ENCODE data around the gene ETFA.

The ETFA gene

DNA sequence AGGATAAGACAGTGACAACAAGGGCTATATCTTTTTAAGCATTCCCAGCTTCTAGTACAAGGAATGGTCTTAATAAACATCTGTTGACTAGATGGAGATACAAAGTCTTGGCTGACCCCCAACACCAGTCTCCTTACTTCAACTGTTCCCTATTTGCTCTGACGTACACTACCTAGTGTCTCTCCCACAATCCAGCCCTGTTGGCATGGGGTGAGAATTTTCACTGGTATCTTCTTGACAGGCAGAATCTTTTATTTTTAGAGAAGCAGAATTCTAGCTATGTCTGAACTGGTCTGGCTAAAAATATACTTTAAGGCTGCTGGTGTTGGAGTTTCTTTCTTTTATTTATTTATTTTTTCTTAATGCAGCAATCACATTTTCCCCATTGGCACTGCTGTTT lies 82.0 kb downstream of the ETFA start:
- Histone ChIP-seq H3K9ac (ENCODE audit: low read length in 5 of 5) (no peak overlapping the region), H3K4me3 (ENCODE audit: low read depth in 1 of 5, low read length in 5 of 5) (no peak overlapping the region)

DNA sequence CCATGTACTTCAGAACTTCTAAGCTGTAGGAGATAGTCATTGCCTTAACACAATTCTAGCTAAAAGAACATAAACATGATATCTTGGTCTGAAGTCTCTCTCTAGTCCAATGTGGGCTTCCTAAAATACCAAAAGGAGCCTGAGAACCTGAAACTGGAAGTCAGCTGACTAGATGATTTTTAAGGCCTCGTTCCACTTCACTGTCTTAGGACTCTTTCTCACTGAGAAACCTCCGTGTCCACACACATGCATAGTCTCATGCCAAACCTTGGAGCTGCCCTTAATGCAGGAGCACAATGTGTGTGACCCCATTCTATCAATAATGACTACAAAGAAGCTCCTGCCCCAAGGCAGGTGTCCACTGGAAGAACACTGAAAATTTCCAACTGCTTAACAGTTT lies 87.7 kb downstream of the ETFA start:
- no peaks in the 10 kb centered on the region for H3K27me3 ChIP-seq (ENCODE audit: control insufficient read depth in 5 of 5, insufficient read depth in 4 of 5, low read length in 5 of 5)
- no peak overlapping the region for H3K27ac ChIP-seq (ENCODE audit: low read depth, low read length)
- no peaks in the 10 kb centered on the region for H3K4me1 ChIP-seq (ENCODE audit: control insufficient read depth in 5 of 5, insufficient read depth in 5 of 5, low read length in 5 of 5)
- no peak overlapping the region for H3K9ac ChIP-seq (ENCODE audit: low read length in 5 of 5)
- H3K4me3 ChIP-seq (ENCODE audit: low read depth in 1 of 5, low read length in 5 of 5): no peak overlapping the region
- H3K9me3 ChIP-seq (ENCODE audit: control insufficient read depth in 5 of 5, low read length in 5 of 5): no peaks in the 10 kb centered on the region
- H3K36me3 ChIP-seq (ENCODE audit: control insufficient read depth in 5 of 5, insufficient read depth in 5 of 5, low read length in 5 of 5): peaks cover 17 to 50% (median 30%) of the 10 kb centered on the region in 5 donors

More for the DNA sequence above, 82.0 kb downstream of the ETFA start:
- H3K36me3 ChIP-seq (ENCODE audit: control insufficient read depth in 5 of 5, insufficient read depth in 5 of 5, low read length in 5 of 5): peaks cover 24 to 46% (median 26%) of the 10 kb centered on the region in 5 donors
- no peaks in the 10 kb centered on the region for H3K4me1 ChIP-seq (ENCODE audit: control insufficient read depth in 5 of 5, insufficient read depth in 5 of 5, low read length in 5 of 5)
- no peak overlapping the region for H3K27ac ChIP-seq (ENCODE audit: low read depth, low read length)
- H3K9me3 ChIP-seq (ENCODE audit: control insufficient read depth in 5 of 5, low read length in 5 of 5): no peaks in the 10 kb centered on the region
- no peaks in the 10 kb centered on the region for H3K27me3 ChIP-seq (ENCODE audit: control insufficient read depth in 5 of 5, insufficient read depth in 4 of 5, low read length in 5 of 5)

DNA sequence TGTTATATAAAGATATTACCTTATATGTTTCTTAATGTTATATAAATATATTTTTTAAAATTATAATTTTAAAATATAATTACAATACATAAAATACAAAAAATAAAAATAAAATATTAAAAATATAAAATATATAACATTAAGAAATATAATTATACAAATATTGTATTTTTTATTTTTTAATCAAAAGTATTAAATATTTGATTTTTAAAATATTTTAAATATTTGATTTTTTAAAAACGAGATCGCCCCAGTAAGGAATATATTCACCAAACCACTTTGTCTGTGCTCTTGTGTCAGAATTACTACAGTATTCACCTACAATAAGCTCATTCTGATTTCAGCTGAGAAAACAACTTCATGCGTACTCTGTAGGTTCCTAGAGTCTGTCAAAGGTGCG lies 89.1 kb downstream of the ETFA start:
- Histone ChIP-seq H3K27ac (ENCODE audit: low read depth, low read length) (no peak overlapping the region), H3K9ac (ENCODE audit: low read length in 5 of 5) (no peak overlapping the region), H3K4me3 (ENCODE audit: low read depth in 1 of 5, low read length in 5 of 5) (no peak overlapping the region), H3K27me3 (ENCODE audit: control insufficient read depth in 5 of 5, insufficient read depth in 4 of 5, low read length in 5 of 5) (no peaks in the 10 kb centered on the region), H3K4me1 (ENCODE audit: control insufficient read depth in 5 of 5, insufficient read depth in 5 of 5, low read length in 5 of 5) (peaks cover 0 to 5% (median 0%) of the 10 kb centered on the region in 5 donors), H3K36me3 (ENCODE audit: control insufficient read depth in 5 of 5, insufficient read depth in 5 of 5, low read length in 5 of 5) (peaks cover 12 to 39% (median 28%) of the 10 kb centered on the region in 5 donors), H3K9me3 (ENCODE audit: control insufficient read depth in 5 of 5, low read length in 5 of 5) (no peaks in the 10 kb centered on the region)

DNA sequence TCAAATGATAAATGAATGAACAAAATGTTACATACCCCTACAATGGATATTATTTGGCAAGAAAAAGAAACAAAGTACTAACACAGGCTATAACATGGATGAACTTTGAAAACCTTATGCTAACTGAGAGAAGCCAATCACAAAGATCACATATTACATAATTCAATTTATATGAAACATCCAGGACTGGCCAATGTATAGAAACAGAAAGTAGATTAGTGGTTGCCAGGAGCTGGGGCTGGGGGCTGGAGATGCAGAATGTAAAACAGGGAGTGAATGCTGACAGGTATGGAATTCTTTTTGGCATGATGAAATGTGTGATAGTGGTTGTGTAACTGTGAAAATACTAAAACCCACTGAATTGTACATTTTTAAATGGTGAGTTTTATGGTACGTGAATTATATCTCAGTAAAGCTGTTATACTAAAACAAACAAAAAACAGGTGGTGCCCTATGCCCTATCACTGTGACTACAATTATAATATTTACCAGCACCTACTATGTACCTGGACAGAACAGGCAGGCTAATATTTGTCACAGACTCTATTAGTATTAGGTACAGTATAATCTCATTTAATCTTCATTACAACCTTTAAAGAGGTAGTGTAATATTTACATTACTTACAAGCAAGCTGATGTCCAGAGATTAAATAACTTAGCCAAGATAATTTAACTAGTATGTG lies 90.0 kb downstream of the ETFA start:
- no peak overlapping the region for H3K4me3 ChIP-seq (ENCODE audit: low read depth in 1 of 5, low read length in 5 of 5)
- H3K27ac ChIP-seq (ENCODE audit: low read depth, low read length): no peak overlapping the region
- H3K36me3 ChIP-seq (ENCODE audit: control insufficient read depth in 5 of 5, insufficient read depth in 5 of 5, low read length in 5 of 5): peaks cover 12 to 36% (median 32%) of the 10 kb centered on the region in 5 donors
- no peaks in the 10 kb centered on the region for H3K9me3 ChIP-seq (ENCODE audit: control insufficient read depth in 5 of 5, low read length in 5 of 5)
- no peak overlapping the region for H3K9ac ChIP-seq (ENCODE audit: low read length in 5 of 5)
- no peaks in the 10 kb centered on the region for H3K27me3 ChIP-seq (ENCODE audit: control insufficient read depth in 5 of 5, insufficient read depth in 4 of 5, low read length in 5 of 5)
- peaks cover 0 to 7% (median 0%) of the 10 kb centered on the region in 5 donors for H3K4me1 ChIP-seq (ENCODE audit: control insufficient read depth in 5 of 5, insufficient read depth in 5 of 5, low read length in 5 of 5)

DNA sequence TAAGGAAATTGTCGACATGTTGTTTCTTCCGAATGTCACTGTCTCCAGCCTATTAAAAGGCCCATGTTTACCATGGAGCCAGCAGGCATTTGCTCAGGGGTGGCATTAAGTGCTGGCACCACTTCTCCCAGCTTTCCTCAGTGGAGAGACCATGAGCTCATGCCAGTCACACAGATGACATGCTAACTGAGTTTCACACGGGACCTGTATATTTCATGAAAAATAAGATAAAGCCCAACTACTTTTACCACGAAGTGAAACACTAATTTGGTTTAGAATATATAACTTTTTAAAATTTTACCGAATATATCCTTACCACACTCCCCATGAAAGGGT lies 93.4 kb downstream of the ETFA start:
- Histone ChIP-seq H3K4me3 (ENCODE audit: low read depth in 1 of 5, low read length in 5 of 5) (no peak overlapping the region), H3K9me3 (ENCODE audit: control insufficient read depth in 5 of 5, low read length in 5 of 5) (no peaks in the 10 kb centered on the region), H3K27me3 (ENCODE audit: control insufficient read depth in 5 of 5, insufficient read depth in 4 of 5, low read length in 5 of 5) (no peaks in the 10 kb centered on the region), H3K4me1 (ENCODE audit: control insufficient read depth in 5 of 5, insufficient read depth in 5 of 5, low read length in 5 of 5) (peaks cover 0 to 7% (median 0%) of the 10 kb centered on the region in 5 donors), H3K27ac (ENCODE audit: low read depth, low read length) (no peak overlapping the region), H3K36me3 (ENCODE audit: control insufficient read depth in 5 of 5, insufficient read depth in 5 of 5, low read length in 5 of 5) (peaks cover 23 to 47% (median 37%) of the 10 kb centered on the region in 5 donors), H3K9ac (ENCODE audit: low read length in 5 of 5) (no peak overlapping the region)

DNA sequence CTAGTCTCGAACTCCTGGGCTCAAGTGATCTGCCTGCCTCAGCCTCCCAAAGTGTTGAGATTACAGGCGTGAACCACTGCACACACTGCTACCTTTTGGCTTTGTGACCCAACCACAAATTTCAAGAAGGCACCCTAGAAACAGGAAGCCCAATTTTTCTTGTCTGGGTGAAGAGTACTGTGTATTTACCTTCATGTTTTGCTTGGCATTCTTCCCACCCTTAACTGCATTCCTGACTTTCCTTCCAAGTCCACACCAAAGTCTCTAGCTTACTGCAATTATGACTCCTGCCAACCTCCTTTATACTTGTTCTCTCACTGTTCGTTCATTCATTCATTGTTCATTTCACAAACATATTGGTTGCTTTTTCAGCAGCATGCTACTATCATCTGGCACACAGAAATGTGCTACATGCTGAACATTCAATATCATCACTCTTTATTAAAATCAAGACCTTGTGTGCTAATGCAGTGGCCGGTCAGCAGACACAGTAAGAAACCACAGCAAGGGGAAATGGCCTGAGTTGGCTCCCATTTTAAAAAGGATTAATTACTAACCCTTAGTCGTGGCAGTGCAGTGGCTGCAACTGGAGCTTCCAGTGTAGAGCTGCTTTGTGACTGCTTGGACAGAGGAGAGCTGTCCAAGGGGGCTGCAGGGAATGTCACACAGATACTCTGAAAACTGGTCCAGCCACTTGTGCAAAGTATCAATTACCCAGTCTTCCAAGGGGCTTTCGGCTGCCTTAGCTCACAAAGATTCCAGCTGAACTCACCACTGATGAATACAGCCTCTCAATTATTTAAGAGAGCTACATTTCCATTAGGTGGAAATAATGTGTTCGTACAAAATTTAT lies 94.0 kb downstream of the ETFA start:
- Histone ChIP-seq H3K9me3 (ENCODE audit: control insufficient read depth in 5 of 5, low read length in 5 of 5) (no peaks in the 10 kb centered on the region), H3K4me3 (ENCODE audit: low read depth in 1 of 5, low read length in 5 of 5) (no peak overlapping the region), H3K36me3 (ENCODE audit: control insufficient read depth in 5 of 5, insufficient read depth in 5 of 5, low read length in 5 of 5) (peaks cover 25 to 51% (median 38%) of the 10 kb centered on the region in 5 donors), H3K9ac (ENCODE audit: low read length in 5 of 5) (no peak overlapping the region), H3K27ac (ENCODE audit: low read depth, low read length) (no peak overlapping the region), H3K4me1 (ENCODE audit: control insufficient read depth in 5 of 5, insufficient read depth in 5 of 5, low read length in 5 of 5) (peaks cover 0 to 7% (median 0%) of the 10 kb centered on the region in 5 donors), H3K27me3 (ENCODE audit: control insufficient read depth in 5 of 5, insufficient read depth in 4 of 5, low read length in 5 of 5) (no peaks in the 10 kb centered on the region)

DNA sequence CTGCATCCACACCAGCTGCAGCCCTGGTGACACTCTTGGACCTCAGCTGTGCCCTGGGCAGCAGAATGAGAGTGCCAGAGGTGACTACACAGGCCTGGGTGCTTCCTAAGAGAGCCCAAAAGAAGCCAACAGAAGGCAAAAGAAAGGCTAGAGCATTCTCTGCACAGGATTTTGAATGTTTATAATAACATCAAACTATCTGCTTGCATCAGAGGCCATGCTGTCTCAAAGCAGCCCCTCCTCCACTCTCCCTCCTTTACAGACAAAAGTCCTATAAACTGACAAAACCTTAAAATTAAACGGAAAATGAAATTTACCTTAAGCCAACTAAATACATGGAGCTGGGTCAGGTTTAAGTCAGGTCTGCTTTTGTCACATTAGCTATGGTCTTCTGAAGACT lies 95.6 kb downstream of the ETFA start:
- H3K9ac ChIP-seq (ENCODE audit: low read length in 5 of 5): no peak overlapping the region
- H3K27ac ChIP-seq (ENCODE audit: low read depth, low read length): no peak overlapping the region
- peaks cover 26 to 60% (median 54%) of the 10 kb centered on the region in 5 donors for H3K36me3 ChIP-seq (ENCODE audit: control insufficient read depth in 5 of 5, insufficient read depth in 5 of 5, low read length in 5 of 5)
- no peak overlapping the region for H3K4me3 ChIP-seq (ENCODE audit: low read depth in 1 of 5, low read length in 5 of 5)
- H3K4me1 ChIP-seq (ENCODE audit: control insufficient read depth in 5 of 5, insufficient read depth in 5 of 5, low read length in 5 of 5): peaks cover 0 to 7% (median 0%) of the 10 kb centered on the region in 5 donors
- no peaks in the 10 kb centered on the region for H3K9me3 ChIP-seq (ENCODE audit: control insufficient read depth in 5 of 5, low read length in 5 of 5)
- H3K27me3 ChIP-seq (ENCODE audit: control insufficient read depth in 5 of 5, insufficient read depth in 4 of 5, low read length in 5 of 5): no peaks in the 10 kb centered on the region

DNA sequence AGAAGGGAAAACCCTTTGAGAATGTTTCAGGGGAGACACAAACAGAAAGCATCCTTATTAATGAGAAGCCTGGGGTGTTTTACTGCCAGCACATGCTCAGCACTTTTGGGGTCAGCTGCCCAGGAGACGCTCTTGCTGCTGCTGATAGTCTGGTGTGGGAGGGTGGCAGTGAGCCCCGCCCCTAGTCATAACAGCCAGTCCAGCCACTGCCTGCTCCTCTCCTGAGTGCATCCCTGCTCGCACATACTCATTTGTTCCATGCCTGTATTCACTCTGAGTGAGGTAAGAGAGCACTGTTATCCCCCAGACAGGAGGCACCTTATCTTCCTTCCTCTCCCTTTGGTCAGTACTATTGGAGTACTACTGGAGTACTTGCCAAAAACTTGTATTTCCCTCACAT lies 101.3 kb downstream of the ETFA start:
- Histone ChIP-seq H3K36me3 (ENCODE audit: control insufficient read depth in 5 of 5, insufficient read depth in 5 of 5, low read length in 5 of 5) (peaks cover 18 to 86% (median 72%) of the 10 kb centered on the region in 5 donors), H3K9ac (ENCODE audit: low read length in 5 of 5) (no peak overlapping the region), H3K4me1 (ENCODE audit: control insufficient read depth in 5 of 5, insufficient read depth in 5 of 5, low read length in 5 of 5) (no peaks in the 10 kb centered on the region), H3K27me3 (ENCODE audit: control insufficient read depth in 5 of 5, insufficient read depth in 4 of 5, low read length in 5 of 5) (no peaks in the 10 kb centered on the region), H3K9me3 (ENCODE audit: control insufficient read depth in 5 of 5, low read length in 5 of 5) (no peaks in the 10 kb centered on the region), H3K4me3 (ENCODE audit: low read depth in 1 of 5, low read length in 5 of 5) (no peak overlapping the region), H3K27ac (ENCODE audit: low read depth, low read length) (no peak overlapping the region)

DNA sequence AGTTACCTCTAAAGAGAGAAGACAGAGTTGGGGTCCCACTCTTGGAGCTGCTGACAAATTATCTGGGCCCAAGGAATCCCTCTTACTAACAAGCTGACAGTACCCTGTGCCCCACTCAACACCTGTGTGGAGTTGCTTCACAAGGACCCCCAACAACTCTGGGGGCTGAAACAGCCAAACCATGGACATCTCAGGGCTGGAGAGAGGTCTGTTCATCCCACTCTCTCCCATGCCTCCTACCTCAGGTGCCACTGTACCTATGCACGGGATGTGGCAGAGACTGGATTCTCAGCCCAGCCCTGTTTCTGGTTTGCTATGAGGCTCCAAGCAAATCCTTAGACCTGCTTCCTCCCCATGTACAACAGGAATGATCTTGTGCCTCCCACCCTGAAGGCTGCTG lies 101.7 kb downstream of the ETFA start:
- peaks cover 17 to 86% (median 70%) of the 10 kb centered on the region in 5 donors for H3K36me3 ChIP-seq (ENCODE audit: control insufficient read depth in 5 of 5, insufficient read depth in 5 of 5, low read length in 5 of 5)
- H3K27ac ChIP-seq (ENCODE audit: low read depth, low read length): no peak overlapping the region
- H3K4me1 ChIP-seq (ENCODE audit: control insufficient read depth in 5 of 5, insufficient read depth in 5 of 5, low read length in 5 of 5): no peaks in the 10 kb centered on the region

DNA sequence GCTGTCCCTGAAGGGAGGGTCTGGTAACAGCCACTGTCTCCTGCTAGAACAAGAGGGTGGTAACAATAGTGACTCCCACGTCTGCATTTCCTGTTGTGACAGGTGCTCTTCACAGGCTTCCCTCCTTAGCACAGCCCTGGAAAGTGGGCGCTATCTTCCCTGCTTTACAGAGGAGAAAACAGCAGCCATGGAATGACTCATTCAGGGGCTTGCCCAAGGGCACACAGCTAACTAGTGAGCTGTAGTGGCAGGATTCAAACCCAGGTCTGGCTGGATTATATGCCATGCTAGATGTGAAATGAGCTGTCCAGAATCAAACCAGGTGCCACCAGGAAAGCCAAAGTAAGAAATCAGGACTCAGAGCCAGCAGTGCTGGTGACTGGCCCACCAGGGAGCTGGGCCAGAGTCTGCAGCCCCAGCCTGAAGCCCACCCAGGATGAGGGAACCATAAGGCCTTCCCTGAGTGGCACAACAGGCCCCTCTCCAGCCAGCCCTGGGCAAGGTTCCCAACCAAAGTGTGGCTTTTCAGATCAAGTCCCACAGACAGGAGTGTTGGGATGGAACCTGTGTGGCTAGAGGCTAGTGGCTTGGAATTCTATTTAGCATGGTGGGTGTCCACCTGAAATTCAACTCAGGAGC lies 102.4 kb downstream of the ETFA start:
- no peak overlapping the region for H3K27ac ChIP-seq (ENCODE audit: low read depth, low read length)
- H3K4me1 ChIP-seq (ENCODE audit: control insufficient read depth in 5 of 5, insufficient read depth in 5 of 5, low read length in 5 of 5): no peaks in the 10 kb centered on the region
- no peak overlapping the region for H3K9ac ChIP-seq (ENCODE audit: low read length in 5 of 5)
- no peaks in the 10 kb centered on the region for H3K9me3 ChIP-seq (ENCODE audit: control insufficient read depth in 5 of 5, low read length in 5 of 5)
- H3K4me3 ChIP-seq (ENCODE audit: low read depth in 1 of 5, low read length in 5 of 5): no peak overlapping the region
- no peaks in the 10 kb centered on the region for H3K27me3 ChIP-seq (ENCODE audit: control insufficient read depth in 5 of 5, insufficient read depth in 4 of 5, low read length in 5 of 5)
- peaks cover 12 to 85% (median 68%) of the 10 kb centered on the region in 5 donors for H3K36me3 ChIP-seq (ENCODE audit: control insufficient read depth in 5 of 5, insufficient read depth in 5 of 5, low read length in 5 of 5)

More for the DNA sequence above, 101.7 kb downstream of the ETFA start:
- Histone ChIP-seq H3K9ac (ENCODE audit: low read length in 5 of 5) (no peak overlapping the region), H3K27me3 (ENCODE audit: control insufficient read depth in 5 of 5, insufficient read depth in 4 of 5, low read length in 5 of 5) (no peaks in the 10 kb centered on the region), H3K9me3 (ENCODE audit: control insufficient read depth in 5 of 5, low read length in 5 of 5) (no peaks in the 10 kb centered on the region), H3K4me3 (ENCODE audit: low read depth in 1 of 5, low read length in 5 of 5) (no peak overlapping the region)

All from subcutaneous abdominal adipose tissue (tissue), 5 donors.